SK-N-SH treated with all-trans-retinoic acid at 6 μM for 48 hours (cell line): ENCODE data around the gene SDCCAG8.

Source experiments
- ATAC-seq: fragments of 200-7000 bp; cut with Tn5 transposase; 3 replicates; pipeline ENCODE4 v1.9.1; 2020; ENCODE audit warnings: mild to moderate bottlenecking, moderate library complexity
- ARNTL ChIP-seq: fragments of 450-650 bp; formaldehyde crosslinking; IDR thresholded peaks from 2 replicates; pipeline ENCODE4 v1.5.0; 2020; ENCODE audit warnings: low read depth, mild to moderate bottlenecking, moderate library complexity, borderline replicate concordance
- CREB5 ChIP-seq: fragments of 250-450 bp; sonication (Bioruptor Pico); IDR thresholded peaks from 2 replicates; pipeline ENCODE4 v1.5.1; 2020; ENCODE audit warnings: low read depth, mild to moderate bottlenecking, moderate library complexity
- CSDC2 ChIP-seq: fragments of 250-450 bp; sonication (Bioruptor Pico); IDR thresholded peaks from 2 replicates; pipeline ENCODE4 v1.5.0; 2020; ENCODE audit warnings: mild to moderate bottlenecking, moderate library complexity
- CSRNP3 ChIP-seq: fragments of 250-450 bp; sonication (Bioruptor Pico); IDR thresholded peaks from 2 replicates; pipeline ENCODE4 v1.5.1; 2021; ENCODE audit warnings: mild to moderate bottlenecking, moderate library complexity
- ESRRG ChIP-seq: fragments of 250-450 bp; sonication (Bioruptor Pico); IDR thresholded peaks from 2 replicates; pipeline ENCODE4 v1.6.1; 2021; ENCODE audit warnings: mild to moderate bottlenecking
- GLIS3 ChIP-seq: fragments of 250-450 bp; sonication (Bioruptor Pico); IDR thresholded peaks from 2 replicates; pipeline ENCODE4 v1.5.0; 2020; ENCODE audit warnings: mild to moderate bottlenecking, moderate library complexity
- ISL1 ChIP-seq: fragments of 250-450 bp; sonication (Bioruptor Pico); IDR thresholded peaks from 2 replicates; pipeline ENCODE4 v2.1.2; 2022; ENCODE audit warnings: mild to moderate bottlenecking, moderate library complexity
- OSR1 ChIP-seq: fragments of 250-450 bp; sonication (Bioruptor Pico); IDR thresholded peaks from 2 replicates; pipeline ENCODE4 v1.8.0; 2022; ENCODE audit warnings: moderate library complexity, mild to moderate bottlenecking, inconsistent platforms
- PATZ1 ChIP-seq: fragments of 250-450 bp; sonication (Bioruptor Pico); IDR thresholded peaks from 2 replicates; pipeline ENCODE4 v1.8.0; 2020; ENCODE audit warnings: mild to moderate bottlenecking, moderate library complexity, borderline replicate concordance
- POU6F1 ChIP-seq: fragments of 250-450 bp; sonication (Bioruptor Pico); IDR thresholded peaks from 2 replicates; pipeline ENCODE4 v1.8.0; 2021; ENCODE audit warnings: low read depth, mild to moderate bottlenecking, moderate library complexity, borderline replicate concordance
- PPARA ChIP-seq: fragments of 250-450 bp; sonication (Bioruptor Pico); IDR thresholded peaks from 2 replicates; pipeline ENCODE4 v1.5.0; 2020; ENCODE audit warnings: mild to moderate bottlenecking, borderline replicate concordance
- SNAI2 ChIP-seq: fragments of 250-450 bp; sonication (Bioruptor Pico); IDR thresholded peaks from 2 replicates; pipeline ENCODE4 v1.5.0; 2020; ENCODE audit warnings: mild to moderate bottlenecking, moderate library complexity
- TSHZ2 ChIP-seq: fragments of 250-450 bp; sonication (Bioruptor Pico); IDR thresholded peaks from 2 replicates; pipeline ENCODE4 v1.5.0; 2020; ENCODE audit warnings: mild to moderate bottlenecking, moderate library complexity
- ZC3H10 ChIP-seq: fragments of 250-450 bp; sonication (Bioruptor Pico); IDR thresholded peaks from 2 replicates; pipeline ENCODE4 v1.5.1; 2021; ENCODE audit warnings: mild to moderate bottlenecking, moderate library complexity
- ZFP3 ChIP-seq: fragments of 250-450 bp; sonication (Bioruptor Pico); IDR thresholded peaks from 2 replicates; pipeline ENCODE4 v1.5.0; 2020; ENCODE audit warnings: mild to moderate bottlenecking, moderate library complexity
- ZNF70 ChIP-seq: fragments of 450-650 bp; formaldehyde crosslinking; IDR thresholded peaks from 2 replicates; pipeline ENCODE4 v1.5.0; 2020; ENCODE audit warnings: mild to moderate bottlenecking, moderate library complexity

Gene SDCCAG8

GRCh38 chr1:243455760-243456651 is 200.2 kb downstream of the SDCCAG8 start:
- ATAC-seq = no peak
- TF ChIP-seq CSDC2 (CRISPR knock-in tag) (no peak), ARNTL (CRISPR knock-in tag) (no peak), ZNF70 (CRISPR knock-in tag) (no peak), PPARA (no peak), GLIS3 (no peak)
- TF ChIP-seq, all 23 proteins: peak for 0

- no peak for ATAC-seq
- TF ChIP-seq ZFP3 (CRISPR knock-in tag) (no peak), CSRNP3 (CRISPR knock-in tag) (no peak), ZC3H10 (CRISPR knock-in tag) (no peak), ISL1 (CRISPR knock-in tag) (no peak)
Measured at GRCh38 chr1:243457363-243457982, 201.6 kb downstream of the SDCCAG8 start.

GRCh38 chr1:243459059-243459458 is 203.2 kb downstream of the SDCCAG8 start:
- TF ChIP-seq ZNF70 (CRISPR knock-in tag) = no peak
- TF ChIP-seq PATZ1 (CRISPR knock-in tag) = no peak
- TF ChIP-seq CSDC2 (CRISPR knock-in tag) = no peak
- TF ChIP-seq SNAI2 = no peak
- no peak for TF ChIP-seq OSR1 (CRISPR knock-in tag)
- no peak for TF ChIP-seq CSRNP3 (CRISPR knock-in tag)
- TF ChIP-seq TSHZ2 (CRISPR knock-in tag) = no peak
- no peak for TF ChIP-seq CREB5 (CRISPR knock-in tag)
- TF ChIP-seq POU6F1 = no peak
- TF ChIP-seq ESRRG (CRISPR knock-in tag) = no peak
- no peak for ATAC-seq
